GM23338 (cell line): ENCODE results near the gene DVL2. TPM values are rescaled to one million over a fixed set of nuclear protein-coding genes. Genes with fewer than 3 reads are reported as not detected.

Source experiments
- EZH2 ChIP-seq: fragments of 200-600 bp; sonication (generic); IDR thresholded peaks from one replicate; pipeline ENCODE4 v1.8.0; 2017; ENCODE audit warnings: antibody characterized with exemption, mild to moderate bottlenecking, low read depth; ENCODE audit not compliant: unreplicated experiment
- EZH2phosphoT487 ChIP-seq: fragments of 200-600 bp; sonication (generic); IDR thresholded peaks from one replicate; pipeline ENCODE4 v1.8.1; 2018; ENCODE audit warnings: antibody characterized with exemption; ENCODE audit not compliant: unreplicated experiment
- NANOG ChIP-seq: IDR thresholded peaks from 2 replicates; pipeline ENCODE4 v1.6.1; 2016; ENCODE audit warnings: antibody characterized with exemption, borderline replicate concordance
- ZNF331 ChIP-seq: fragments of 250-450 bp; sonication (Bioruptor Pico); IDR thresholded peaks from 2 replicates; pipeline ENCODE4 v1.5.0; 2020; ENCODE audit warnings: low read depth, mild to moderate bottlenecking, moderate library complexity
- ZNF462 ChIP-seq: fragments of 250-450 bp; sonication (Bioruptor Pico); IDR thresholded peaks from 2 replicates; pipeline ENCODE4 v1.5.0; 2020; ENCODE audit warnings: mild to moderate bottlenecking, moderate library complexity
- polyA plus RNA-seq: library from polyadenylated mRNA; unstranded; fragments of >200 nt; fragmentation: Nextera tagmentation; extraction: Ambion mirVana; gene quantifications from 2 replicates; pipeline ENCODE4 v1.2.1, GENCODE V29; 2016
- total RNA-seq: library from RNA; depleted of rRNA; stranded (reverse); fragments of >200 nt; shearing (Covaris generic); gene quantifications from 2 replicates; pipeline ENCODE4 v1.2.3, GENCODE V29; 2014
- TF ChIP-seq, protein P1 (sequence below), 2 experiments: fragments of 200-600 bp in 1 of 2; sonication (generic) in 1 of 2; conservative IDR thresholded peaks; 2 replicates each; pipeline versions ENCODE4 v1.5.1 to v1.6.1; 2016 to 2017; ENCODE audit warnings: antibody characterized with exemption in 2 of 2, low read depth in 2 of 2, mild to moderate bottlenecking in 2 of 2, moderate library complexity in 1 of 2

Gene DVL2
- total and polyA plus RNA-seq, 2 experiments from 2014 or later = 19.7 to 80.6 TPM

GRCh38 chr17:7236808-7237207 is 2.5 kb upstream of the DVL2 start (continued):
- TF ChIP-seq ZNF462 (CRISPR knock-in tag) (no peak), ZNF331 (CRISPR knock-in tag) (no peak), EZH2 (no peak), NANOG (no peak), EZH2phosphoT487 (no peak)
- TF ChIP-seq, protein P1, sequence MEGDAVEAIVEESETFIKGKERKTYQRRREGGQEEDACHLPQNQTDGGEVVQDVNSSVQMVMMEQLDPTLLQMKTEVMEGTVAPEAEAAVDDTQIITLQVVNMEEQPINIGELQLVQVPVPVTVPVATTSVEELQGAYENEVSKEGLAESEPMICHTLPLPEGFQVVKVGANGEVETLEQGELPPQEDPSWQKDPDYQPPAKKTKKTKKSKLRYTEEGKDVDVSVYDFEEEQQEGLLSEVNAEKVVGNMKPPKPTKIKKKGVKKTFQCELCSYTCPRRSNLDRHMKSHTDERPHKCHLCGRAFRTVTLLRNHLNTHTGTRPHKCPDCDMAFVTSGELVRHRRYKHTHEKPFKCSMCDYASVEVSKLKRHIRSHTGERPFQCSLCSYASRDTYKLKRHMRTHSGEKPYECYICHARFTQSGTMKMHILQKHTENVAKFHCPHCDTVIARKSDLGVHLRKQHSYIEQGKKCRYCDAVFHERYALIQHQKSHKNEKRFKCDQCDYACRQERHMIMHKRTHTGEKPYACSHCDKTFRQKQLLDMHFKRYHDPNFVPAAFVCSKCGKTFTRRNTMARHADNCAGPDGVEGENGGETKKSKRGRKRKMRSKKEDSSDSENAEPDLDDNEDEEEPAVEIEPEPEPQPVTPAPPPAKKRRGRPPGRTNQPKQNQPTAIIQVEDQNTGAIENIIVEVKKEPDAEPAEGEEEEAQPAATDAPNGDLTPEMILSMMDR (conservative IDR thresholded peaks at IDR 0.05; ENCODE audit: low read depth in 2 of 2) = no peak
